Activated CD4-positive, alpha-beta memory T cell treated with anti-CD3 and anti-CD28 coated beads for 36 hours (primary cell): Measurements from ENCODE around the gene PACS2. TPM values are rescaled to one million over a fixed set of nuclear protein-coding genes. Genes with fewer than 3 reads are reported as not detected.
A peak's percentile ranks its signal among the peaks of the same experiment; 100 is the strongest.
"Not testable (repeated sequence)": the region's sequence is repeated elsewhere in the genome, so short reads cannot be mapped to it uniquely, and the experiment has no call there.

Experiments
- CTCF ChIA-PET: fragments of 350-600 bp; sonication (Branson Sonifier 250); formaldehyde crosslinking; loops from one replicate; lab custom pipeline; 2021; ENCODE audit warnings: antibody characterized with exemption, inconsistent platforms; lab: Charles Lee
- POLR2A ChIA-PET: fragments of 350-600 bp; sonication (Branson Sonifier 250); formaldehyde crosslinking; loops from one replicate; lab custom pipeline; 2021; ENCODE audit warnings: antibody characterized with exemption; lab: Charles Lee
- DNase-seq: peaks from one replicate; pipeline ENCODE4 v3.0.0-alpha.2; 2020
- H3K27ac Mint-ChIP-seq: one replicate; pipeline ENCODE4 v1.8.0; 2021; ENCODE audit warnings: mixed read lengths
- H3K27me3 Mint-ChIP-seq: one replicate; pipeline ENCODE4 v1.8.0; 2021; ENCODE audit warnings: mixed read lengths
- H3K36me3 Mint-ChIP-seq: one replicate; pipeline ENCODE4 v1.8.0; 2021; ENCODE audit warnings: mixed read lengths
- H3K4me1 Mint-ChIP-seq: one replicate; pipeline ENCODE4 v1.8.0; 2021; ENCODE audit warnings: low read depth, mixed read lengths
- H3K4me3 Mint-ChIP-seq: one replicate; pipeline ENCODE4 v1.8.0; 2021; ENCODE audit warnings: mild to moderate bottlenecking, mixed read lengths
- H3K9me3 Mint-ChIP-seq: one replicate; pipeline ENCODE4 v1.8.0; 2021; ENCODE audit warnings: mixed read lengths
- intact Hi-C: fragments of 100-400 bp; cut with micrococcal nuclease; formaldehyde crosslinking; loops from one replicate; pipeline ENCODE4 v1.15.1; 2023
- total RNA-seq, 2 experiments: library from RNA; stranded (reverse); gene quantifications; one replicate each; pipeline ENCODE4 v1.2.3, GENCODE V29; 2021

Gene PACS2
- total RNA-seq: 10 to 100 TPM; 32.3 to 36.6 TPM

DNA sequence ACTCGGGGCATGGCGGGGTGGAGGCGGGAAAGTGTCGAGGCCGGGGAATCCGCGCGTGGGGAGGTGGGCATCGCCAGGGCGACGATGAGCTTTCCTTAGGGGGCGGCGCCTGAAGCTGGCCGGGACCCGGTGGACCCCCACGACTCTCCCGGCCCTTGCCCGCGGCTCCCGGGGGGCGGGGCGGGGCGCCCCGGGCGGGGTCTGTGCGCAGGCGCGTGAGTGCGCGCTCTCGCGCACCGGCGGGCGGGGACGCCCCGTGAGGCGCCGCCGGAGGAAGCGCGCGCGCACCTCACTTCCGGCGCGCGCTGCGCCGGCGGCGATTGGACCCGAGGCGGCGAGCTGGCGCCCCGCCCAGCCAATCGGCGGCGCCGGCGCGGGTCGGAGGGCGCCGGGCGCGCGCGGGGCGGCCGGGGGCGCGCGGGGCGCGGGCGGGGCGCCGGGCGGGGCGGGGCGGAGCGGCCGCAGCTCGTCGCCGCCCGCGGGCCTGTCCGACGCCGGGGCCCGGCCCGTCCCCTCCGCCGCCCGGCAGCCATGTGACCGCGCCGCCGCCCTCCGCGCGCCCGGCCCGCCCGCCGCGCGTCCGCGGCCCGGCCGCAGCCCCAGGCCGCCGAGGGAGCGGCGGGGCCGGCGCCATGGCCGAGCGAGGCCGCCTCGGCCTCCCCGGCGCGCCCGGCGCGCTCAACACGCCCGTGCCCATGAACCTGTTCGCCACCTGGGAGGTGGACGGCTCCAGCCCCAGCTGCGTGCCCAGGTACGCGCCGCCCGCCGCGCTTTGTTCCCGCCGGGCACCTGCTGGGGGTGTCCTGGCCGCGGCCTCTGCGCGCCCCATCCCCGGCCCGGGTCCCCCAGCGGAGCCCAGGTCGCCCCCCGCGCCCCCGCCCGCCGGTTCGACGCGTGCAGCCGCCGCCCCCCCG is at the start of gene PACS2:
TSS of gene PACS2 (plus strand) at position 462 of the 914 bp plus-strand sequence. CDS start at position 633, 171 bp downstream.
- intact Hi-C loops: loop anchor here (1.0 kb wide), 2 partner anchors 13 to 177 kb away; partner anchors contain the start of genes BRF1 and TEDC1
- ChIA-PET POLR2A (interaction anchor here (1.0 to 4.1 kb wide), 3 partner anchors 14 to 176 kb away, joined by 3 to 34 read pairs (median 4); partner anchors contain the start of gene BRF1), CTCF (interaction anchor here (1.0 to 1.5 kb wide), 4 partner anchors 13 to 1414 kb away, joined by 4 to 6 read pairs (median 4); partner anchors contain the start of genes BRF1 and BTBD6)
- no peaks in the 10 kb centered on the region for H3K36me3 Mint-ChIP-seq
- peak within 1 kb of the TSS; percentile 84 for H3K4me3 Mint-ChIP-seq
- peak within 1 kb of the TSS; percentile 54 for H3K27ac Mint-ChIP-seq
- H3K9me3 Mint-ChIP-seq: no peaks in the 10 kb centered on the region
- no peaks in the 10 kb centered on the region for H3K27me3 Mint-ChIP-seq
- peak; percentile 79 for DNase-seq
- peaks cover 33% of the 10 kb centered on the region for H3K4me1 Mint-ChIP-seq

DNA sequence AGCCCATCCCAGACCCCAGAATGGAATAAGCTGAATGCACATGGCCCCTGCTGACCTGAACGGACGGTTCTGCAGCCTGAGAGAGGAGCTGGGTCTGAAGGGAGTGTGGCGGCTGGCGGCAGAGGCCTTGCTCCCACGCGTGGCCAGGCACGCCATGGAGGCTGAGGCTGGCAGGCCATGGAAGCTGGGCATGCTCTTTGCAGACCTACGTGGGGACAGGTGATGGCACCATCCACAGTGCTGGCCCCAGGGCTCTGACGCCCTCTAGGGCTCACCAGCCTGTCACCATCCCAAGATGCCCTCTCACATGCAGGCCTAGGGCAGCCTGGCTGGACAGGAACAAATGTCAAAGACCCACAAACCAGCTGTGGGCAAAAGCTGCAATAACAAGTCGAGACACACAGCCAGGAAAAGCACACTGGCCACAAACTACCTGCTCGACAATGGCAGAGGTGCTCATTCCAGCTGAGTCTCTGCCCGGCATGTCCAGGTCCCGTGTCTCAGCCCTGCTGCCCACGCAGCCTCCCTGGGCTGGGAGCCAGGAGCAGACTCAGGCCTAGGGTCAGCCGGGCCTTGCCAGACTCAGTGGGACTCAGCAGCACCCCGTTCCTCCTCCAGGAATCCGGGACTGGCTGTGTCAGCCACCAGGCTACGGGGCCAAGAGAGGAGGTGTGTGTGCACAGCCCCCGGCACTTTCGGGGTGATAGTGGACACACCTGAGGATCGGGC is 46.6 kb upstream of the PACS2 start:
- CTCF ChIA-PET: interaction anchor here (1.6 kb wide), 1 partner anchor 102 kb away, joined by 4 read pairs; no protein-coding TSS in a partner anchor
- intact Hi-C loops: no loop called here

DNA sequence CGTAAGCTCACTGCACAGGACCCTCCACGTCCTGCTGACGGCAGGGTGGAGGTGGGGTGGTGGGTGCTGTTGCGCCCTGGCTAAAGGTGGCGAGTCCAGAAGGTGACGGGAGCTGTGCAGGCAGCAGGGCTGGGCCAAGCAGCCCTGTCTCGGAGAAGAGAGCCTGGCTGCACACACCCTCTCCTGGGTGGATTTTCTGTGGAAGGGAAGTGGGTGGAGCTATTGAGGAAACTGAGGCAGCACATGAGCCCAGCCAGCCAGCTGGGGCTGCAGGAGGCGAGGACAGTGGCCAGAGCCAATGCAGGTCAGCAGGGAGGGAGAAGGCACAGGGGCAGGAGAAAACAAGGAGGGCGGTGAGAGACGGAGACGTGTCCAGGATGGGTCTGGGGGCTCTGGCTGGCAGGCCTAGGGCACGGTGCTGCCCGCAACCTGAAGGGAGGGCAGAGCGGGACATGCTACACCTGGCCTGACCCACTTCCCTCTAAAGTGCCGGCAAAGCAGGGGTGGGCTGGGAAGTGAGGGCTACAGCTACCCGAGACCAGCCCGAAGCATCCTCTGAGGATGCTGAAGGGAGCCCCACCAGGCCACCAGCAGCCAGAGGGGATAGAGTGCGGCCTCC is 45.7 kb upstream of the PACS2 start:
- ChIA-PET CTCF (no interaction called here), POLR2A (no interaction called here)
- H3K36me3 Mint-ChIP-seq: peaks cover 3% of the 10 kb centered on the region
- H3K4me1 Mint-ChIP-seq: no peaks in the 10 kb centered on the region
- H3K4me3 Mint-ChIP-seq: no peak overlapping the region
- no peak overlapping the region for H3K27ac Mint-ChIP-seq
- intact Hi-C loops: no loop called here
- H3K9me3 Mint-ChIP-seq: no peaks in the 10 kb centered on the region
- H3K27me3 Mint-ChIP-seq: no peaks in the 10 kb centered on the region
- no peak for DNase-seq

More for the DNA sequence above, 46.6 kb upstream of the PACS2 start:
- H3K4me3 Mint-ChIP-seq: no peak overlapping the region
- no peaks in the 10 kb centered on the region for H3K27me3 Mint-ChIP-seq
- DNase-seq: no peak
- POLR2A ChIA-PET: no interaction called here
- H3K4me1 Mint-ChIP-seq: no peaks in the 10 kb centered on the region
- H3K9me3 Mint-ChIP-seq: no peaks in the 10 kb centered on the region
- no peak overlapping the region for H3K27ac Mint-ChIP-seq
- peaks cover 4% of the 10 kb centered on the region for H3K36me3 Mint-ChIP-seq

DNA sequence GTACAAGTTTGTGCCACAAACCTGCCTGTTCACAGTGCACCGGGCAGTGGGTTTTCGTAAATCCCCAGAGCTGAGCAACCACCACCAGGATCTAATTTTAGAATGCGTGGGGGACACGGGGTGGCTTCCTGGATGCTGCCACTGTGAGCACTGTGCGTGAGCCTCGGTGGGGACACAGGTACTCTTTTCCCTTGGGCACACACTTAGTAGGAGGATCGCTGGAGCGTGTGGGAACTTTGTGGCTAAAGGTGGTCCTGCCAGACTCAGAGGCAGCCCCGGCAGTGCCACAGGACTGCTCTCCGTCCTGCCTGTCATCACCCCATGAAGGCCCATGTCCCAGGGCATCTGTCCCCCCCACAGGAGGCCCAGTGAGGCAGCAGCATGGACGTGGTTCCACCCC is 45.1 kb upstream of the PACS2 start:
- H3K9me3 Mint-ChIP-seq: no peaks in the 10 kb centered on the region
- POLR2A ChIA-PET: interaction anchor here (0.6 kb wide), 1 partner anchor 290 kb away, joined by 3 read pairs; no protein-coding TSS in a partner anchor
- no peak overlapping the region for H3K4me3 Mint-ChIP-seq
- H3K27me3 Mint-ChIP-seq: no peaks in the 10 kb centered on the region
- DNase-seq: no peak
- H3K27ac Mint-ChIP-seq: no peak overlapping the region
- H3K4me1 Mint-ChIP-seq: no peaks in the 10 kb centered on the region
- intact Hi-C loops: no loop called here
- CTCF ChIA-PET: no interaction called here
- no peaks in the 10 kb centered on the region for H3K36me3 Mint-ChIP-seq

DNA sequence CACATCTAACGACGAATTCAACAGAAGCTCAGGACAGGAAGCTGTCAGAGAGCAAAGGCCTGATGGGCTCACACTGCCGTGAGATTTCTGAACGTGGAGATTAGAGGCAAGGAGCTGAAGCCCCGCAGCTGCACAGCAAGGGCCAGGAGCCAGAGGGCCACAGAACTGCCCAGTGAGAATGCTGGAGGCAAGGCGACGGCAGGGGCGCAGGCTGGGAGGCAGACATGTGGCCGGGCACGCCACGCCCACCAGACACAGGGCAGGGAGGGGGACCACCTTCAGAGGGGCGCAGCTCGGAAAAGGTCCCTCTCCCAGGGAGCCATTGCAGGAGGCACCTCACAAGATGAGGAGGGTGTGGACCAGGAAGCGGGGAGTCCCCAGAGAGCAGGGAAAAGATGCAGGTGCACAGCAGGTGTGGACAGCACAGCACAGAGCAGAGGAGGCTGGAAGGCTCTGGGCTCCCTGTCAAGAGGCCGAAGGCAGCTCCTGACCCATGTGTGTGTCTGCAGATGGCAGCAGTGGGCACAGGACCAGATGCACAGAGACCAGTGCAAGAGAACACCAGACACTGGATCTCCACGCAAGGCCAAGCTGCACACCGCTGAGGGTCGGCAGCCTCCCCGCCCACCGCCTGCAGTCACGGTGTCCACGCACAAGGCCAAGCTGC is 43.2 kb upstream of the PACS2 start:
- ChIA-PET POLR2A (no interaction called here), CTCF (interaction anchor here (0.6 to 2.0 kb wide), 3 partner anchors 81 to 184 kb away, joined by 3 to 7 read pairs (median 3); no protein-coding TSS in a partner anchor)
- DNase-seq: no peak
- intact Hi-C loops: no loop called here
- H3K27ac Mint-ChIP-seq: no peak overlapping the region
- no peaks in the 10 kb centered on the region for H3K4me1 Mint-ChIP-seq
- no peaks in the 10 kb centered on the region for H3K9me3 Mint-ChIP-seq
- H3K27me3 Mint-ChIP-seq: no peaks in the 10 kb centered on the region
- no peak overlapping the region for H3K4me3 Mint-ChIP-seq
- no peaks in the 10 kb centered on the region for H3K36me3 Mint-ChIP-seq

DNA sequence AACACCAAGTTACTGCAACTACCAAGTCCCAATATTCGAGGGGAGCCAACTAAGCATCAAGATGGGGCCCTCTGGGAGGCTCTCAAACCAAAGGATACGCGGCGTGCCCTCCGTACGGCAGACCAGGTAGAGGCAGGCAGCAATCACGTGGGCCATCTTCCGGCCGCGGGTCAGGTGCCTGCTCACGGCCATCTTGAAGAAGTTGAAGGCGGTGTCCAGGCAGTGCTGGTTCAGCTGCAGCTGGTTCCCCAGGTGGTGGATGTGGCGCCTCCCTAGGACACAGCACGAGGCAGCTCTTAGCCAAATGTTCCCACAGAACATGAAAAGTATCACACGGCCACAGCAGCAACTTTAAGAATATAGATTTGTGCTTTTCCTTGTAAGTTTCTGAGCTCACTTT is 41.9 kb upstream of the PACS2 start:
- POLR2A ChIA-PET: no interaction called here

DNA sequence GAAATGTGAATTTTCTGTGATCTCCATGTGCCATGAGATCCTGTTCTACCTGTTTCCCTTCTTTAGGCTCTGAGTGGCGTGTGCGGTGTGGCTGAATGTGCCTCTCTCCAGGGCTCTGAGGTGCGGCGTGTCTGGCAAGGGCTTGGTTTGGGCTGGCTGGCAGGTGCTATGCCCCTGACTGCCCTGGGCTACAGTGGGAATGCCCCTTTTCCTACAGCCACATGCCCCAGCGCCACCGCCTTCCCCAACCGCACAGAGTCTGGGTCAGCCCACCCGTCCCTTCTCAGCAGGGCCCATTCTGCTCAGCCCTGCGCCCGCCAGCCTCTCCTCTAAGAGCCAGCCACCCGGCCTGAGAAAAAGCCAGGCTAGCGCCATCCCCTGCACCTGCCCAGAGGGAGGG is 41.5 kb upstream of the PACS2 start:
- H3K36me3 Mint-ChIP-seq: no peaks in the 10 kb centered on the region
- H3K4me1 Mint-ChIP-seq: no peaks in the 10 kb centered on the region
- intact Hi-C loops: no loop called here
- no peak overlapping the region for H3K27ac Mint-ChIP-seq
- no peak for DNase-seq
- H3K9me3 Mint-ChIP-seq: no peaks in the 10 kb centered on the region
- ChIA-PET POLR2A (no interaction called here), CTCF (no interaction called here)
- no peak overlapping the region for H3K4me3 Mint-ChIP-seq
- no peaks in the 10 kb centered on the region for H3K27me3 Mint-ChIP-seq

More for the DNA sequence above, 41.9 kb upstream of the PACS2 start:
- no peaks in the 10 kb centered on the region for H3K4me1 Mint-ChIP-seq
- no peak for DNase-seq
- CTCF ChIA-PET: no interaction called here
- H3K27me3 Mint-ChIP-seq: no peaks in the 10 kb centered on the region
- H3K27ac Mint-ChIP-seq: no peak overlapping the region
- no peak overlapping the region for H3K4me3 Mint-ChIP-seq
- no peaks in the 10 kb centered on the region for H3K9me3 Mint-ChIP-seq
- intact Hi-C loops: no loop called here
- no peaks in the 10 kb centered on the region for H3K36me3 Mint-ChIP-seq

DNA sequence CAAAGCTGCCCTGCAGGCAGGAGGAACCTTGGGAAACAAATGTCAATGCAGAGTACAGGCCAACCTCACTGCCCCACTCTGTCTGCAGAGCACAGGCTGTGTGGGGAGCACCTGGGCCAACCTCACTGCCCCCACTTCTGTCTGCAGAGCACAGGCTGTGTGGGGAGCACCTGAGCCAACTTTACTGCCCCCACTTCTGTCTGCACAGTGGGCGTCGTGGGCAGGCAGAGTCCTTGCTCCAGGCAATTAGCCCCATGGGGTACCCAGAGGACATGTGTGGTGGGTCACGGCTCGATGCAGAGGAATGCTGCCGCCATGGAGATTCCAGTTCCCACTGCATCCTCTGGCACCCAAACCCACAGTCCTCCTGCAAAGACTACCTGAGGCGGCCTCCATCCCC is 39.9 kb upstream of the PACS2 start:
- Mint-ChIP-seq H3K4me3 (no peak overlapping the region), H3K36me3 (no peaks in the 10 kb centered on the region), H3K27me3 (no peaks in the 10 kb centered on the region), H3K27ac (no peak overlapping the region), H3K9me3 (no peaks in the 10 kb centered on the region), H3K4me1 (no peaks in the 10 kb centered on the region)
- no peak for DNase-seq
- CTCF ChIA-PET: interaction anchor here (0.6 kb wide), 1 partner anchor 312 kb away, joined by 3 read pairs; no protein-coding TSS in a partner anchor
- POLR2A ChIA-PET: no interaction called here
- intact Hi-C loops: no loop called here

DNA sequence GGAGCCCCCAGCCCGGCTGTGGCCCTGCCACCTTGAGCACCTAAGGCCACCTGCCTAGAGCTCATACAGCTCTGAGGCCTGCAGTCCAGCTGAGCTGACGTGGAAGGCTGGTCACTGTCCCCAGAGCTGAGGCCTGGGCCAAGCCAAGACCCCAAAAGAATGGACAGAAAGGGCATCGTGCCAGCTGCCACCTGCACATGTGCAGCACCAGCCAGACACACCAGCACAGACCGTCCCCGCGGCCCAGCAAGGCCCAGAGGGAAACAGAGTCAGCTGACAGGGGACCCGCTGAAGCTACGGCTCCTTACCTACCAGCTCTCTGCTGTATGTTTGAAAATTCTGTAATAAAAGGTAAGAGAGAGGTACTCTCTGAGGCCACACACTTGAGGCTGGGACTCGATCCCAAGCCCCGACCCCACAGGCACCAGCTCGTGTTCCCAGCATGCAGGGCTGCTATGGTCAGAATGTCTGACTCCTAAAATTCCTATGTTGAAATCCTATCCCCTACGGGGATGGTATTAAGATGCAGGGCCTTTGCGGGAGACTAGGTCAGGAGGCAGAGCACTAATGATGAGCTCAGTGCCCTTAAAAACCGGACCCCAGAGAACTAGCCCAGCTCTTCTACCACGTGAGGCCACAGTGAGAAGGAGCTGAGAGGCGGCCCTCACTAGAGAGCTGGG is 39.1 kb upstream of the PACS2 start:
- H3K4me3 Mint-ChIP-seq: no peak overlapping the region
- ChIA-PET POLR2A (no interaction called here), CTCF (interaction anchor here (0.6 kb wide), 3 partner anchors 12 to 843 kb away, joined by 3 to 4 read pairs (median 3); no protein-coding TSS in a partner anchor)
- H3K27me3 Mint-ChIP-seq: no peaks in the 10 kb centered on the region
- H3K36me3 Mint-ChIP-seq: no peaks in the 10 kb centered on the region
- intact Hi-C loops: no loop called here
- H3K4me1 Mint-ChIP-seq: no peaks in the 10 kb centered on the region
- H3K9me3 Mint-ChIP-seq: no peaks in the 10 kb centered on the region
- no peak overlapping the region for H3K27ac Mint-ChIP-seq
- no peak for DNase-seq

DNA sequence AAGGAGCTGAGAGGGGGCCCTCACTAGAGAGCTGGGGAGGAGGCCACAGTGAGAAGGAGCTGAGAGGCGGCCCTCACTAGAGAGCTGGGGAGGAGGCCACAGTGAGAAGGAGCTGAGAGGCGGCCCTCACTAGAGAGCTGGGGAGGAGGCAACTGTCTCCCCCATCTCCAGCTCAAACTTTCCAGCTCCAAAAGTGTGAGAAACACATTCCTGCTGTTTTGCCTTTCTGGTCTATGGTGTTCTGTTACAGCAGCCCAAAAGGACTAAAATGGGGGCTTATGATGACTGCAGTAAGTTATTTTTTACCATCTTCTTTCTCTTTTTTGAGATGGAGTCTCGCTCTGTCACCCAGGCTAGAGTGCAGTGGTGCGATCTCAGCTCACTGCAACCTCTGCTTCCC is 37.1 kb upstream of the PACS2 start:
- not testable (repeated sequence) for DNase-seq

More for the DNA sequence above, 37.1 kb upstream of the PACS2 start:
- H3K4me3 Mint-ChIP-seq, H3K4me1 Mint-ChIP-seq, POLR2A ChIA-PET, intact Hi-C loops, H3K36me3 Mint-ChIP-seq, CTCF ChIA-PET, H3K27ac Mint-ChIP-seq, H3K9me3 Mint-ChIP-seq, H3K27me3 Mint-ChIP-seq: not testable (repeated sequence)
